Colonic mucosa (tissue), 4 donors: ENCODE measurements around the gene RAG2. TPM values are rescaled to one million over a fixed set of nuclear protein-coding genes. Genes with fewer than 3 reads are reported as not detected.

Source experiments
- DNase-seq: peaks from one replicate; pipeline ENCODE4 v3.0.0-alpha.2; 2020
- H3K27ac ChIP-seq: fragments of 200-600 bp; one replicate; pipeline ENCODE4 v1.8.0; 2021
- H3K27me3 ChIP-seq: fragments of 200-600 bp; one replicate; pipeline ENCODE4 v1.8.0; 2021
- H3K36me3 ChIP-seq: fragments of 200-600 bp; one replicate; pipeline ENCODE4 v1.8.0; 2021
- H3K4me1 ChIP-seq: fragments of 200-600 bp; one replicate; pipeline ENCODE4 v1.8.0; 2021; ENCODE audit warnings: mild to moderate bottlenecking
- H3K4me3 ChIP-seq: fragments of 200-600 bp; one replicate; pipeline ENCODE4 v1.8.0; 2021
- H3K9ac ChIP-seq, 2 donors: one replicate each; pipeline ENCODE4 v1.7.0; 2013; ENCODE audit warnings: control low read depth in 2 of 2, low read depth in 2 of 2, low read length in 2 of 2
- H3K9me3 ChIP-seq: fragments of 200-600 bp; one replicate; pipeline ENCODE4 v1.8.0; 2021
- CTCF ChIP-seq: fragments of 200-600 bp; IDR thresholded peaks from one replicate; pipeline ENCODE4 v1.8.0; 2022; ENCODE audit warnings: antibody characterized with exemption, mild to moderate bottlenecking
- intact Hi-C: fragments of 100-400 bp; cut with DNase I; formaldehyde crosslinking; loops from one replicate; pipeline ENCODE4 v1.14.1; 2022
- total RNA-seq, 2 donors: library from RNA; stranded (reverse); fragmentation: NEBNext Ultra II Directional in 1 of 2; extraction: Animal tissue kit (Norgen Biotek cat#: 25700) in 1 of 2; gene quantifications; one replicate each; pipeline ENCODE4 v1.2.1, GENCODE V29; 2021
- donor health status: healthy.
- donor health status: DM: no; HTN: no; CAD: no.
- donor health status: DM: no; HTN: no; CAD: no.

Gene RAG2
- total RNA-seq, 2 donors from 2014 or later = not detected

GRCh38 chr11:36609383-36609782, 11.3 kb upstream of the RAG2 start:
- no peak for DNase-seq
- no peaks in the 10 kb centered on the region for H3K9me3 ChIP-seq
- no peaks in the 10 kb centered on the region for H3K4me1 ChIP-seq
- no peak overlapping the region for H3K4me3 ChIP-seq
- H3K36me3 ChIP-seq = no peaks in the 10 kb centered on the region
- H3K27me3 ChIP-seq = no peaks in the 10 kb centered on the region
- H3K27ac ChIP-seq = no peak overlapping the region
- H3K9ac ChIP-seq = no peak overlapping the region
- intact Hi-C loops = no loop called here
- no peak for TF ChIP-seq CTCF

GRCh38 chr11:36608491-36609199, 10.6 kb upstream of the RAG2 start:
- no peak for TF ChIP-seq CTCF
- Histone ChIP-seq H3K27me3 (no peaks in the 10 kb centered on the region), H3K9ac (no peak overlapping the region), H3K9me3 (no peaks in the 10 kb centered on the region), H3K4me1 (no peaks in the 10 kb centered on the region), H3K36me3 (no peaks in the 10 kb centered on the region), H3K4me3 (no peak overlapping the region), H3K27ac (no peak overlapping the region)
- intact Hi-C loops = no loop called here
- no peak for DNase-seq

GRCh38 chr11:36605221-36606216, 7.5 kb upstream of the RAG2 start:
- Histone ChIP-seq H3K36me3 (no peaks in the 10 kb centered on the region), H3K9ac (no peak overlapping the region), H3K9me3 (no peaks in the 10 kb centered on the region), H3K4me3 (no peak overlapping the region), H3K4me1 (no peaks in the 10 kb centered on the region), H3K27me3 (no peaks in the 10 kb centered on the region), H3K27ac (no peak overlapping the region)
- DNase-seq = no peak
- no peak for TF ChIP-seq CTCF
- intact Hi-C loops = no loop called here

GRCh38 chr11:36602135-36602534, 4.1 kb upstream of the RAG2 start:
- Histone ChIP-seq H3K27ac (no peak overlapping the region), H3K4me1 (no peaks in the 10 kb centered on the region), H3K9ac (no peak overlapping the region), H3K36me3 (no peaks in the 10 kb centered on the region), H3K27me3 (no peaks in the 10 kb centered on the region), H3K9me3 (no peaks in the 10 kb centered on the region), H3K4me3 (no peak overlapping the region)
- no peak for TF ChIP-seq CTCF
- intact Hi-C loops = no loop called here
- DNase-seq = no peak

- DNase-seq = no peak
- intact Hi-C loops = no loop called here
These were observed 3.1 kb upstream of the RAG2 start for GRCh38 chr11:36601155-36601554.

More at GRCh38 chr11:36601155-36601554, 3.1 kb upstream of the RAG2 start:
- H3K36me3 ChIP-seq = no peaks in the 10 kb centered on the region
- TF ChIP-seq CTCF = no peak
- no peak overlapping the region for H3K9ac ChIP-seq
- H3K27me3 ChIP-seq = no peaks in the 10 kb centered on the region
- H3K4me1 ChIP-seq = no peaks in the 10 kb centered on the region
- H3K27ac ChIP-seq = no peak overlapping the region
- no peak overlapping the region for H3K4me3 ChIP-seq
- H3K9me3 ChIP-seq = no peaks in the 10 kb centered on the region
